Measurements from ENCODE around the gene ITPRID2.

DNA sequence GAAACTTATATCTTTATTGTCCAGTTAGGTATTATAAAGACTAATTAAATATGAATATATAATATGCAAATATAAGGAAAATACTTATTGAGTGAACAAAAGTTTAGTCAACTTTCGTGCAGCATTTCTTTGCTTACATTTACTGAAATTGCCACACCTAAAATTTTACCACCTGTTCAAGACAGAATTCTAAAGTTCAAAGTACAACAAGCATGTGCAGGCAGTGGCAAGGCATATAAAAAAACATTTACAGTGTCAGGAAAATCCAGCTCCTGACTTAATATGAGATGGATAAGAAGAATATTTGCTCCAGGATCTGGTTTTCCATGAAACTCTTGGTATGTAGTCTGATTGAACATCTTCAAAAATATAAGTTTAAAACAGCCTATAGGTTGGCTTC lies 4.8 kb downstream of the ITPRID2 start:
- TF ChIP-seq, protein P1, sequence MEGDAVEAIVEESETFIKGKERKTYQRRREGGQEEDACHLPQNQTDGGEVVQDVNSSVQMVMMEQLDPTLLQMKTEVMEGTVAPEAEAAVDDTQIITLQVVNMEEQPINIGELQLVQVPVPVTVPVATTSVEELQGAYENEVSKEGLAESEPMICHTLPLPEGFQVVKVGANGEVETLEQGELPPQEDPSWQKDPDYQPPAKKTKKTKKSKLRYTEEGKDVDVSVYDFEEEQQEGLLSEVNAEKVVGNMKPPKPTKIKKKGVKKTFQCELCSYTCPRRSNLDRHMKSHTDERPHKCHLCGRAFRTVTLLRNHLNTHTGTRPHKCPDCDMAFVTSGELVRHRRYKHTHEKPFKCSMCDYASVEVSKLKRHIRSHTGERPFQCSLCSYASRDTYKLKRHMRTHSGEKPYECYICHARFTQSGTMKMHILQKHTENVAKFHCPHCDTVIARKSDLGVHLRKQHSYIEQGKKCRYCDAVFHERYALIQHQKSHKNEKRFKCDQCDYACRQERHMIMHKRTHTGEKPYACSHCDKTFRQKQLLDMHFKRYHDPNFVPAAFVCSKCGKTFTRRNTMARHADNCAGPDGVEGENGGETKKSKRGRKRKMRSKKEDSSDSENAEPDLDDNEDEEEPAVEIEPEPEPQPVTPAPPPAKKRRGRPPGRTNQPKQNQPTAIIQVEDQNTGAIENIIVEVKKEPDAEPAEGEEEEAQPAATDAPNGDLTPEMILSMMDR (IDR thresholded peaks at IDR 0.05): no peak
- TF ChIP-seq POLR2AphosphoS5 (IDR thresholded peaks at IDR 0.05; ENCODE audit: insufficient read depth in 1 of 2, low read depth in 1 of 2): no peak
